Activated T-helper 1 cell treated with Interleukin-2 at 50 U/mL for 16 hours (primary cell): ENCODE results near the gene PDE3A.
"Not testable (repeated sequence)": the region's sequence is repeated elsewhere in the genome, so short reads cannot be mapped to it uniquely, and the experiment has no call there.

Experiments used
- DNase-seq: peaks from one replicate; pipeline ENCODE4 v3.0.0-alpha.2; 2020; ENCODE audit warnings: low read depth

The PDE3A gene

DNA sequence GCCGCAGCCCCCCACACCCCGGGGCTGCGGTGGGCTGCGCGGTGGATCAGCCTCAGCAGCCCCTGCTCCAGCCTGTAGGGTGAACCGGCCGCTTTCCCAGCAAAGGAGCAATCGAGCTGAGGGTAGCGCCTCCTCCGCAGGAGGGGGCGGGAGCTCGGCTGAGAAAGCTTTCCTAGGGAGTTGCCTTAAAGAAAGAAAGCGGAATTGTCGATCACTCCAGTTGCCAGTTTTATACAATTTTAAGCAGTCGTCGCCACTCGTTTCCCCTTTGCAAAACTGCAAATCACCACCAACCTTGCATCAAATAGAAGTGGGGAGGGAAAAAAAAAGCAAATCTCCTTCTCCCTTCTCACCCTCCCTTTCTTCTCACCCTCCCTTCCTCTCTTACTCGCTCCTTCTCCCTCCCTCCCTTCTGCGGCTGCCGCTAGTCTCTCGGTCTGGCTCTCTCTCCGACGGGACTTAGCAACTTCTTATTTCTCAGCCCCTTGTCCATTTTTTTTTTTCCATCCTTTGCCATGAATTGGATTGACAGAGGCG, at the start of gene PDE3A:
Gene PDE3A (plus strand): TSS at position 424 of the 537 bp plus-strand sequence. CDS start 748 bp downstream, outside the sequence.
- no peak for DNase-seq

- DNase-seq = no peak
Observed at GRCh38 chr12:20319366-20319765, 49.0 kb upstream of the PDE3A start.

DNA sequence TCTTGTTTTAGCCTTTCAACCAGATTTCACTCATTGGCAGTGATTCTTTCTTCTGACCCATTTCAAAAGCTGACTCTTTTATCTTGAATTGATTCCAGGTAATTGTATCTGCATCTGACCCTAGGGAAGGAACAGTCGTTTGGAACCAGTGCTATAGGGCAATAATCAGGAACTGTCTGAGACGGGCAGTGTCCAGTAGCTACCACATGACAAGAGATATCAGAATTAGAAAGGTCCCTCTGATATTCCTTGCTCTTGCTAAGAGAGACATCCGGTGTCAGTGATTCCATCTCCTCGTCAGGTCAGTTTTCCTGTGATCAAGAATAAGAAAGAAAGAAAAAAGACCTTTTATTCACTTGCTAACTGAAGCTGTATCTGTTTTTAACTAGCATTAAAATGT, 47.8 kb upstream of the PDE3A start:
- no peak for DNase-seq

DNA sequence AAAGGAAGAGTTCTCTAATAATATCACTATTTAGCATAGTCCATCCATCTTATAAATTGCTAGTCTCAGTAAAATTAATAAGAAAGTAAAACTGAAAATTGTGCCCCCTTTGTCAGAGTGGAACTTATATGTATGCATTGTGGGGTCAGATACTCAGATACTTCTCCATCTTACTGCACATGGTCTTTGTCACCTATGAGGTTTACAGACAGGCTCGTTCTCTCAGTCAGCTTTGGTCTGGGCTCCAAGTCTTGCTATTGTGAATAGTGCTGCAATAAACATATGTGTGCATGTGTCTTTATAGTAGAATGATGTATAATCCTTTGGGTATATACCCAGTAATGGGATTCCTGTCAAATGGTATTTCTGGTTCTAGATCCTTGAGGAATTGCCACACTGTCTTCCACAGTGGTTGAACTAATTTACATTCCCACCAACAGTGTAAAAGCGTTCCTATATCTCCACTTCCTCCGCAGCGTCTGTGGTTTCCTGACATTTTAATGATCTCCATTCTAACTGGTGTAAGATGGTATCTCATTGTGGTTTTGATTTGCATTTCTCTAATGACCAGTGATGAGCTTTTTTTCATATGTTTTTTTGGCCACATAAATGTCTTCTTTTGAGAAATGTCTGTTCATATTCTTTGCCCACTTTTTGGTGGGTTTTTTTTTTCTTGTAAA, 37.4 kb upstream of the PDE3A start:
- not testable (repeated sequence) for DNase-seq

DNA sequence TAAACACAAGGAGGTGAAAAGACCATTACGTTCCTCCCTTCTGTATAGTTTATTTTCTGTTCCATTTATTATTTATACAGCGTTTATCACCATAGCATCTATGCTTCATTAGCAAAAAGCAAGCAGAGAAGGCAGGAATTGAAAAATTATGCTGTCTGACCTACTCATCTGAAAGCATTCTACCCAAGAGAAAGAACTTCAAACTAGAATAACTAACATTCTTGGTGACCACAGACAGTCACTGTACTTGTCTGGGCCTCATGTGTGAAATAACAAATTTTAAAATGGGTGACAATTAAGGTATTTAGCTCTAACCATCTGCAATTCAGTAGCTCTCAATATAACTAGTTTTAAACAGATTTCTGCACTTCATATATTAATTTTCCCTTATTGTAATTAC, 29.3 kb upstream of the PDE3A start:
- no peak for DNase-seq

DNA sequence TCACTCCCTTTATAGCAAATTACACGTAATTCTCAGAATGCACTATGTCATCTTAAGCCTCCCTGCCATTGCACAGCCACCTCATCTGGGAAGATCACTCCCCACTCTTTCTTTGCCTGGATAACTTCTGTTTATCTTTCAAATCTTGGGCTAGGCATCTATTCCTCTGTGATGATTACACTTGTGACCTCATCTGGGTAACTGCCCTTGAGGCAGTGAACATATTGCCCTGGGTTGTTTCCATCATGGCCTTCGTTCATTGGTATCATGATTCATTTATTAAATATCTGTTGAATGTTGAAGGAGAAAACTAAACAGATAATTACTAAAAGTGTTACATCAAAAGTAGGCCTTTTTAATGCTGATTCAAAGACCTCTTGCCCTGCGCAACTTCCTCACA, 26.2 kb upstream of the PDE3A start:
- no peak for DNase-seq

GRCh38 chr12:20345866-20346265, 22.5 kb upstream of the PDE3A start:
- DNase-seq = no peak

DNA sequence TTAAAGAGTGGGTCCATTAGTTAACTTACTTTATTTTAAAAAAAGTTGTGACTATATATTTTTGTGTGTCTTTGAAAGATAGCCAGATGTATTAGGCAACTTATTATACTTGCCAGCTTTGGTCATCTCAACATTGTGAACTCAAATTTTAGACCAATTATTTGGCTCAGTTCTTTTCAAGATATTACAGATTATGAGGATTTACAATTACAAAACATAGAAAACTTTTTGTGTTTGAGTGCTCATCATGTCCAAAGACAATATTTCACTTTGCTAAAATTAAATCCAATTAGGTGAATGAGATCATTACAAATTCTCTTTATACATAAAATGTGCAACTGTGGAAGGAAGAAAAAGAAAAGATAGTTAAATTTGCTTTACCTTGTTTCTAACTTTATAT, 18.3 kb upstream of the PDE3A start:
- no peak for DNase-seq

- no peak for DNase-seq
Observed at GRCh38 chr12:20350495-20350894, 17.8 kb upstream of the PDE3A start.

GRCh38 chr12:20351406-20351805, 16.9 kb upstream of the PDE3A start:
- DNase-seq = no peak

GRCh38 chr12:20356048-20356447, 12.3 kb upstream of the PDE3A start:
- no peak for DNase-seq

- DNase-seq = no peak
Observed at GRCh38 chr12:20360407-20360806, 7.9 kb upstream of the PDE3A start.

DNA sequence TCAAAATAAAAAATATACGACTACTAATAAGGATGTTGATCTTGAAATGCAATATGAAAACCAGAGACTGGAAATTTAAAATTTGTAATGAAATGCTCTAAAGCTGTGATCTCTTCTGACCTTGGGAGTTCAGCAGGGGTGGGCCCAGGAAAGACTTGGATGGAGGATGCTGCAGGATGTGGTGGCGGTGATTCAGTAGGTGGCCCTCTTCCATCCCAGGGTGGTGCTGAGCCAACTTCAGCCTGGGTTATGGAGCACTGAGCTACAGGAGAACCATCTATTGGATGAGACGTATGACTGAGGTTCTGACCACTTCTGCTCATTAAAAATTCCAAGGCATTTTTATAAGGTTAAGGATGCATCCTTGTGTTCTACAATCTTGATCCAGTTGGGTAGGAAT, 6.9 kb upstream of the PDE3A start:
- no peak for DNase-seq

GRCh38 chr12:20364501-20364900, 3.8 kb upstream of the PDE3A start:
- no peak for DNase-seq

- DNase-seq = no peak
Observed at GRCh38 chr12:20366776-20367409, 1.4 kb upstream of the PDE3A start.

- DNase-seq = no peak
Observed at GRCh38 chr12:20367583-20368113, 689 bp upstream of the PDE3A start.

DNA sequence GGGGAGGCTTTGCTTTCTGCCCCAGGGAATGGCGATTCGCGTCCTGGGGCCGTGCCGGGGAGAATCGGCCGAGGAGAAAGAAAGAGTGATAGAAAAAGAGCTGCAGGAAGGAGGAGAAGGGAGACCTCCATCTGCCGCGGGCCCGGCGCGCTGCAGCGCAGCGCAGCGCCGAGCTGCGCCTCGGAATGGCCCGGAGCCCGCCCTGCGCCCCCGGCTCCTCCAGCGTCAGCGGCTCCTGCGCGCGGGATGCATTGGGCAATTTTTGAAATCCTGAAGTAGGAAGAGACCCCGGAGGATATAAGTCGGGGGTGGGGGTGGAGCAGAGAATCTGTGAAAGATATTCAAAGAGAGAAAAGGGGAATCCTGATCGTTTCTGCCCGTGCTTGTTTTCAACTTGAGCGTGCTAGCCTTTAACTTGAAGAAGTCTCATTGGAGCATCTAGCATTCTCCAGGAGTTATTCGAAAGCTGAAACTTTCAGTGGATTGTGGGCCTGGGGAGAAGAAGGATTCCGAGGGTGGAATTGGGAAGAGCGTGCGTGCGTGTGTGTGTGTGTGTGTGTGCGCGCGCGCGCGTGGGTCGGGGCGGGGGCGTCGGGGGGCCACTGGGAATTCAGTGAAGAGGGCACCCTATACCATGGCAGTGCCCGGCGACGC, 441 bp downstream of the PDE3A start:
- DNase-seq = no peak

DNA sequence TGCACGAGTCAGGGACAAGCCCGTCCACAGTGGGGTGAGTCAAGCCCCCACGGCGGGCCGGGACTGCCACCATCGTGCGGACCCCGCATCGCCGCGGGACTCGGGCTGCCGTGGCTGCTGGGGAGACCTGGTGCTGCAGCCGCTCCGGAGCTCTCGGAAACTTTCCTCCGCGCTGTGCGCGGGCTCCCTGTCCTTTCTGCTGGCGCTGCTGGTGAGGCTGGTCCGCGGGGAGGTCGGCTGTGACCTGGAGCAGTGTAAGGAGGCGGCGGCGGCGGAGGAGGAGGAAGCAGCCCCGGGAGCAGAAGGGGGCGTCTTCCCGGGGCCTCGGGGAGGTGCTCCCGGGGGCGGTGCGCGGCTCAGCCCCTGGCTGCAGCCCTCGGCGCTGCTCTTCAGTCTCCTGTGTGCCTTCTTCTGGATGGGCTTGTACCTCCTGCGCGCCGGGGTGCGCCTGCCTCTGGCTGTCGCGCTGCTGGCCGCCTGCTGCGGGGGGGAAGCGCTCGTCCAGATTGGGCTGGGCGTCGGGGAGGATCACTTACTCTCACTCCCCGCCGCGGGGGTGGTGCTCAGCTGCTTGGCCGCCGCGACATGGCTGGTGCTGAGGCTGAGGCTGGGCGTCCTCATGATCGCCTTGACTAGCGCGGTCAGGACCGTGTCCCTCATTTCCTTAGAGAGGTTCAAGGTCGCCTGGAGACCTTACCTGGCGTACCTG, 1.1 kb downstream of the PDE3A start:
- no peak for DNase-seq

DNA sequence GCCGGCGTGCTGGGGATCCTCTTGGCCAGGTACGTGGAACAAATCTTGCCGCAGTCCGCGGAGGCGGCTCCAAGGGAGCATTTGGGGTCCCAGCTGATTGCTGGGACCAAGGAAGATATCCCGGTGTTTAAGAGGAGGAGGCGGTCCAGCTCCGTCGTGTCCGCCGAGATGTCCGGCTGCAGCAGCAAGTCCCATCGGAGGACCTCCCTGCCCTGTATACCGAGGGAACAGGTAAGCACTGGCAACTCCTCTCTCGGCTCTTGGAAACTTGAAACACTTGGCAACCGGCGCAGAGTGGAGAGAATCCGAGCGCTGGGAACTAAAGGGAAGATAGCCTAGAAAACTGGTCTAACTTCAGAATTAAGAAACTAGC, 1.7 kb downstream of the PDE3A start:
- DNase-seq = no peak

GRCh38 chr12:20370866-20371519, 2.7 kb downstream of the PDE3A start:
- DNase-seq = no peak

- DNase-seq = no peak
Observed at GRCh38 chr12:20372326-20373096, 4.2 kb downstream of the PDE3A start.
